Measurements from ENCODE around the gene C2orf69. TPM values are rescaled to one million over a fixed set of nuclear protein-coding genes. Genes with fewer than 3 reads are reported as not detected.

Gene C2orf69
- total and polyA plus RNA-seq, 9 donors: 5.7 to 12.7 (median 8.8) TPM

Other genes with a start within 250 kb of the C2orf69 start
- 2.6 TPM for gene FTCDNL1, start 60.1 kb upstream of the C2orf69 start, total RNA-seq
- gene FTCDNL1, start 60.1 kb upstream of the C2orf69 start, polyA plus RNA-seq (ENCODE audit: insufficient read depth in 1 of 8, insufficient read length in 8 of 8, low replicate concordance in 1 of 8): 1 to 10 TPM; 1.4 to 4.4 (median 1.9) TPM
- 8.2 TPM for gene TYW5, start 44.2 kb downstream of the C2orf69 start, total RNA-seq
- gene TYW5, start 44.2 kb downstream of the C2orf69 start, polyA plus RNA-seq (ENCODE audit: insufficient read depth in 1 of 8, insufficient read length in 8 of 8, low replicate concordance in 1 of 8): 1 to 10 TPM; 5.9 to 8.8 (median 7.1) TPM
- gene MAIP1, start 44.3 kb downstream of the C2orf69 start, total RNA-seq: 13.4 TPM
- gene MAIP1, start 44.3 kb downstream of the C2orf69 start, polyA plus RNA-seq (ENCODE audit: insufficient read depth in 1 of 8, insufficient read length in 8 of 8, low replicate concordance in 1 of 8): 10 to 100 TPM; 16.2 to 21.3 (median 18.5) TPM

All from muscle of leg (tissue), 9 donors.